OCI-LY1 (cell line): ENCODE measurements around the gene ASAP3.

Source experiments
- H2AFZ ChIP-seq: fragments of 200-600 bp; sonication (generic), shearing (Covaris generic); 2 replicates; pipeline ENCODE4 v1.6.0; 2014; ENCODE audit warnings: antibody characterized with exemption, mild to moderate bottlenecking, low read length
- H3F3A ChIP-seq: fragments of 200-600 bp; sonication (generic), shearing (Covaris generic); 2 replicates; pipeline ENCODE4 v1.6.0; 2014; ENCODE audit warnings: mild to moderate bottlenecking, antibody characterized with exemption, low read length, moderate library complexity; ENCODE audit not compliant: insufficient read depth
- H3K27ac ChIP-seq: fragments of 200-600 bp; sonication (generic); 2 replicates; pipeline ENCODE4 v1.5.1; 2014; ENCODE audit warnings: low read length, mixed run types, mild to moderate bottlenecking, low read depth; ENCODE audit not compliant: poor library complexity, severe bottlenecking
- H3K27me3 ChIP-seq: fragments of 200-600 bp; sonication (generic); 2 replicates; pipeline ENCODE4 v1.6.0; 2014; ENCODE audit warnings: antibody characterized with exemption, mild to moderate bottlenecking, low read length, moderate library complexity; ENCODE audit not compliant: insufficient read depth
- H3K36me3 ChIP-seq: fragments of 200-600 bp; sonication (generic); 2 replicates; pipeline ENCODE4 v1.6.1; 2014; ENCODE audit warnings: mild to moderate bottlenecking, antibody characterized with exemption, low read length, moderate library complexity, mixed read lengths; ENCODE audit not compliant: insufficient read depth
- H3K4me1 ChIP-seq: fragments of 200-600 bp; sonication (generic); 2 replicates; pipeline ENCODE4 v1.5.1; 2014; ENCODE audit warnings: mild to moderate bottlenecking, low read length, moderate library complexity; ENCODE audit not compliant: insufficient read depth, severe bottlenecking
- H3K4me2 ChIP-seq: fragments of 200-600 bp; sonication (generic), shearing (Covaris generic); 2 replicates; pipeline ENCODE4 v1.6.1; 2014; ENCODE audit warnings: low read length
- H3K4me3 ChIP-seq: fragments of 200-600 bp; sonication (generic); 2 replicates; pipeline ENCODE4 v1.5.1; 2014; ENCODE audit warnings: low read length, low read depth, mild to moderate bottlenecking, mixed read lengths; ENCODE audit not compliant: poor library complexity, severe bottlenecking
- H3K79me2 ChIP-seq: fragments of 200-600 bp; shearing (Covaris generic); 2 replicates; pipeline ENCODE4 v1.6.1; 2016; ENCODE audit warnings: mixed run types, low read length, mixed read lengths; ENCODE audit not compliant: insufficient read depth
- H3K9ac ChIP-seq: fragments of 200-600 bp; sonication (generic), shearing (Covaris generic); 2 replicates; pipeline ENCODE4 v1.6.1; 2014; ENCODE audit warnings: mild to moderate bottlenecking, low read length, mixed read lengths
- H3K9me2 ChIP-seq: fragments of 200-600 bp; sonication (generic), shearing (Covaris generic); 2 replicates; pipeline ENCODE4 v1.6.1; 2014; ENCODE audit warnings: low read depth, mild to moderate bottlenecking, low read length, mixed read lengths
- H3K9me3 ChIP-seq: fragments of 200-600 bp; shearing (Covaris generic); 2 replicates; pipeline ENCODE4 v1.6.1; 2014; ENCODE audit warnings: low read length, mixed read lengths
- H4K20me1 ChIP-seq: fragments of 200-600 bp; sonication (generic), shearing (Covaris generic); 2 replicates; pipeline ENCODE4 v1.6.0; 2016; ENCODE audit warnings: mild to moderate bottlenecking, low read length; ENCODE audit not compliant: insufficient read depth
- EZH2 ChIP-seq: fragments of 200-600 bp; sonication (generic), shearing (Covaris generic); IDR thresholded peaks from 2 replicates; pipeline ENCODE4 v1.8.0; 2017; ENCODE audit warnings: borderline replicate concordance, mixed run types, mild to moderate bottlenecking, antibody characterized with exemption, low read length, moderate library complexity, mixed read lengths
- TF ChIP-seq, protein P1 (sequence below): fragments of 200-600 bp; sonication (generic), shearing (Covaris generic); IDR thresholded peaks from 2 replicates; pipeline ENCODE4 v1.5.1; 2017; ENCODE audit warnings: mild to moderate bottlenecking, antibody characterized with exemption, low read length, moderate library complexity, mixed read lengths

ASAP3 gene

DNA sequence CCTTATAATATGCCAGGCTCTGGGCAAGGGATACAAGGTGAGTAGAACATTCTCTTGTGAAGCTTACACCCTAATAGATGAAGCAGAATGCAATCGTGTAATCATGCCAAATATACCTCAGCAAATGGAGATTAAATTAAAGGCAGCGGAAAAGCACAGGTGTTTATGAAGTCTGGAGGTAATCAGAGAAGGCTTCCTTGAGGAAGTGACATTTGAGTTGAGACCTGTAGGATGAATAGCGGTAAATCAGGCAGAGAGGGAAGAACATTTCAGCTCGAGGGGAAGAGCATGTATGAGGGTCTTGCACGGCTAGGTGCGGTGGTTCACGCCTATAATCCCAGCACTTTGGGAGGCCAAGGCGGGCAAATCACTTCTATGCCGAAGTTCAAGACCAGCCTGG, 33.6 kb upstream of the ASAP3 start:
- H3K79me2 ChIP-seq = no peaks in the 10 kb centered on the region
- H3K4me1 ChIP-seq = no peaks in the 10 kb centered on the region
- no peak overlapping the region for H3K4me3 ChIP-seq
- H3K9me3 ChIP-seq = no peaks in the 10 kb centered on the region
- no peak overlapping the region for H2AFZ ChIP-seq
- H3K27me3 ChIP-seq = no peaks in the 10 kb centered on the region
- H3K9ac ChIP-seq = no peak overlapping the region
- H3K36me3 ChIP-seq = peaks cover 98% of the 10 kb centered on the region
- no peaks in the 10 kb centered on the region for H3K9me2 ChIP-seq
- H3K27ac ChIP-seq = no peak overlapping the region
- H3K4me2 ChIP-seq = no peak overlapping the region
- H4K20me1 ChIP-seq = no peaks in the 10 kb centered on the region
- no peaks in the 10 kb centered on the region for H3F3A ChIP-seq
- TF ChIP-seq, protein P1, sequence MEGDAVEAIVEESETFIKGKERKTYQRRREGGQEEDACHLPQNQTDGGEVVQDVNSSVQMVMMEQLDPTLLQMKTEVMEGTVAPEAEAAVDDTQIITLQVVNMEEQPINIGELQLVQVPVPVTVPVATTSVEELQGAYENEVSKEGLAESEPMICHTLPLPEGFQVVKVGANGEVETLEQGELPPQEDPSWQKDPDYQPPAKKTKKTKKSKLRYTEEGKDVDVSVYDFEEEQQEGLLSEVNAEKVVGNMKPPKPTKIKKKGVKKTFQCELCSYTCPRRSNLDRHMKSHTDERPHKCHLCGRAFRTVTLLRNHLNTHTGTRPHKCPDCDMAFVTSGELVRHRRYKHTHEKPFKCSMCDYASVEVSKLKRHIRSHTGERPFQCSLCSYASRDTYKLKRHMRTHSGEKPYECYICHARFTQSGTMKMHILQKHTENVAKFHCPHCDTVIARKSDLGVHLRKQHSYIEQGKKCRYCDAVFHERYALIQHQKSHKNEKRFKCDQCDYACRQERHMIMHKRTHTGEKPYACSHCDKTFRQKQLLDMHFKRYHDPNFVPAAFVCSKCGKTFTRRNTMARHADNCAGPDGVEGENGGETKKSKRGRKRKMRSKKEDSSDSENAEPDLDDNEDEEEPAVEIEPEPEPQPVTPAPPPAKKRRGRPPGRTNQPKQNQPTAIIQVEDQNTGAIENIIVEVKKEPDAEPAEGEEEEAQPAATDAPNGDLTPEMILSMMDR = no peak
- TF ChIP-seq EZH2 = no peak

DNA sequence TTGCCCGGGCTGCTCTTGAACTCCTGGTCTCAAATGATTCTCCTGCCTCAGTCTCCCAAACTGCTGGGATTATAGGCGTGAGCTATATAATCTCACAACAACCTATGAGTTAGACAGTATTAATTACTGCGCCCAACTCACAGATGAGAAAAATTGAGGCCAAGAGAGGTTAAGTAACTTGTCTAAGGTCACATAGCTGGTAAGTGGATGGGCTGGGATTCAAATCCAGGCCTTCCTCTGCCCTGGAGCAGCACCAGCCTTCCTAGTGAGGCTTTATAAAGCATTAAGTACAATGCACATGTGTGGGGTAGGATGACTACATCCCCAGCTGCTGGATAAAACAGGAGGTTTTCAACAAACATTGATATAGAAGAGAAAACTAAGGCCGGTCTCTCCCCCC, 31.9 kb upstream of the ASAP3 start:
- H3K4me1 ChIP-seq = no peaks in the 10 kb centered on the region
- H3K4me2 ChIP-seq = no peak overlapping the region
- no peaks in the 10 kb centered on the region for H3K79me2 ChIP-seq
- no peaks in the 10 kb centered on the region for H3F3A ChIP-seq
- no peak overlapping the region for H3K4me3 ChIP-seq
- no peaks in the 10 kb centered on the region for H3K27me3 ChIP-seq
- H3K9ac ChIP-seq = no peak overlapping the region
- H3K36me3 ChIP-seq = peaks cover 98% of the 10 kb centered on the region
- H3K27ac ChIP-seq = no peak overlapping the region
- H2AFZ ChIP-seq = no peak overlapping the region
- H3K9me2 ChIP-seq = no peaks in the 10 kb centered on the region
- TF ChIP-seq EZH2 = no peak
- TF ChIP-seq, protein P1 = no peak
- H3K9me3 ChIP-seq = no peaks in the 10 kb centered on the region
- no peaks in the 10 kb centered on the region for H4K20me1 ChIP-seq

DNA sequence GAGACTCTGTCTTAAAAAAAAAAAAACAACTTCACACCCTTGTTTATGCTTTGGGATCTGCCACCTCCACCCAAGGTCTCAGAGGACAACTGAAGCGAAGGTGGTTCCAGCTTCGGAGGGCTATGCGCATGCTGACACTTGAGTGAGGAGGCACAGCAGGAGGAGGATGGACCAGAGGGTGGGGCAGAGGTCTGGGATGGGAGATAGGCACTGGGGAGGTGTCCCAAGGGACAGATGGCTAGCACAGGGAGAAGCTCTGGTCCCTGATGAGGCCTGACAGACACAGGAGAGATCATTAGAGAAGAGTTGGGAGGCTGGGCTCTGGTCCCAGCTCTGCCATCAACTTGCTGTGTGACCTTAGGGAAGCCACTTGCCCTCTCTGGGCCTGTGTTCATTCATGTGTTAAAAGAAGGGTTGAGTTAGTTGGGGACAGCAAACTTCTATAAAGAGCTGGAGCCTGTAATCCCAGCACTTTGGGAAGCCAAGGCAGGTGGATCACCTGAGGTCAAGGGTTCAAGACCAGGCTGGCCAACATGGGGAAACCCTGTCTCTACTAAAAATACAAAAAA, 30.2 kb upstream of the ASAP3 start:
- Histone ChIP-seq H3K9ac (no peak overlapping the region), H3K27me3 (no peaks in the 10 kb centered on the region), H4K20me1 (no peaks in the 10 kb centered on the region), H3F3A (no peaks in the 10 kb centered on the region), H3K4me3 (no peak overlapping the region), H3K9me2 (no peaks in the 10 kb centered on the region), H3K79me2 (no peaks in the 10 kb centered on the region), H3K36me3 (peaks cover 99% of the 10 kb centered on the region), H3K27ac (no peak overlapping the region), H2AFZ (no peak overlapping the region), H3K9me3 (no peaks in the 10 kb centered on the region), H3K4me2 (no peak overlapping the region), H3K4me1 (no peaks in the 10 kb centered on the region)
- TF ChIP-seq EZH2 = no peak
- TF ChIP-seq, protein P1 = no peak
